Esophagus muscularis mucosa (tissue), 4 donors: ENCODE data around the gene ABCC5. TPM values are rescaled to one million over a fixed set of nuclear protein-coding genes. Genes with fewer than 3 reads are reported as not detected.

Source experiments
- DNase-seq: peaks from one replicate; pipeline ENCODE4 v3.0.0-alpha.2; 2017; ENCODE audit errors: extremely low spot score
- H3K27ac ChIP-seq, 4 donors: fragments of 200-600 bp; sonication (generic); replicated peaks in 1 of 4; 1 replicate in 3 of 4; 2 replicates in 1 of 4; pipeline ENCODE4 v1.5.1; 2016 to 2019; ENCODE audit warnings: mild to moderate bottlenecking in 1 of 4
- H3K27me3 ChIP-seq, 4 donors: fragments of 200-600 bp; sonication (generic); one replicate each; pipeline versions ENCODE4 v1.5.1 to v1.6.0; 2016 to 2019
- H3K36me3 ChIP-seq, 4 donors: fragments of 200-600 bp; sonication (generic); one replicate each; pipeline ENCODE4 v1.5.1; 2016 to 2019
- H3K4me1 ChIP-seq, 4 donors: fragments of 200-600 bp; sonication (generic); one replicate each; pipeline ENCODE4 v1.5.1; 2016 to 2019
- H3K4me3 ChIP-seq, 4 donors: fragments of 200-600 bp; sonication (generic); 1 replicate in 2 of 4; 2 replicates in 2 of 4; pipeline ENCODE4 v1.5.1; 2016 to 2019; ENCODE audit warnings: mild to moderate bottlenecking in 4 of 4, moderate library complexity in 1 of 4
- H3K9me3 ChIP-seq, 4 donors: fragments of 200-600 bp; sonication (generic); 1 replicate in 3 of 4; 2 replicates in 1 of 4; pipeline ENCODE4 v1.5.1; 2016 to 2019
- CTCF ChIP-seq, 3 experiments: fragments of 200-600 bp in 2 of 3; fragments of 450-650 bp in 1 of 3; sonication (generic) in 2 of 3; IDR thresholded peaks; one replicate each; pipeline ENCODE4 v1.5.1; 2017 to 2019; ENCODE audit warnings: antibody characterized with exemption in 3 of 3, mild to moderate bottlenecking in 2 of 3, moderate library complexity in 1 of 3
- EP300 ChIP-seq: sonication (generic); formaldehyde crosslinking; IDR thresholded peaks from one replicate; pipeline ENCODE4 v1.6.1; 2017; ENCODE audit warnings: antibody characterized with exemption
- POLR2A ChIP-seq: fragments of 450-650 bp; IDR thresholded peaks from one replicate; pipeline ENCODE4 v1.6.1; 2017; ENCODE audit warnings: antibody characterized with exemption, moderate library complexity, mild to moderate bottlenecking, low read depth
- POLR2AphosphoS5 ChIP-seq, 2 donors: sonication (generic); formaldehyde crosslinking; IDR thresholded peaks; one replicate each; pipeline ENCODE4 v1.6.1; 2017; ENCODE audit warnings: antibody characterized with exemption in 2 of 2
- WGBS: methylation state at CpG from one replicate; pipeline ENCODE4 v1.1.5; 2018; 5-methylcytosine and 5-hydroxymethylcytosine counted together
- intact Hi-C: fragments of 100-400 bp; cut with DNase I; formaldehyde crosslinking; loops from one replicate; pipeline ENCODE4 v1.15.1; 2023
- total RNA-seq, 4 donors: library from RNA; depleted of rRNA; stranded (reverse); fragments of >200 nt; gene quantifications; one replicate each; pipeline versions ENCODE4 v1.1.0 to v1.2.1, GENCODE V29; 2016

Gene ABCC5
- total RNA-seq, 4 donors from 2014 or later: 9.8 to 20.2 (median 17.6) TPM

GRCh38 chr3:183937601-183938286 lies 79.9 kb downstream of the ABCC5 start:
- TF ChIP-seq EP300: no peak
- TF ChIP-seq POLR2A: no peak
- peaks cover 35 to 93% (median 83%) of the 10 kb centered on the region in 4 donors for H3K36me3 ChIP-seq
- no peak overlapping the region for H3K4me3 ChIP-seq
- no peak for DNase-seq
- H3K27ac ChIP-seq: no peak overlapping the region
- intact Hi-C loops: no loop called here
- H3K27me3 ChIP-seq: no peaks in the 10 kb centered on the region
- H3K9me3 ChIP-seq: no peaks in the 10 kb centered on the region
- WGBS: 93% methylated on average over 7 of the region's 10 CpGs
- no peaks in the 10 kb centered on the region for H3K4me1 ChIP-seq

GRCh38 chr3:183933160-183933559 lies 84.5 kb downstream of the ABCC5 start:
- intact Hi-C loops: no loop called here
- WGBS: 87% methylated on average over 3 of the region's 3 CpGs
- TF ChIP-seq CTCF (IDR thresholded peaks at IDR 0.05): no peak
- no peaks in the 10 kb centered on the region for H3K27me3 ChIP-seq
- no peak overlapping the region for H3K27ac ChIP-seq
- no peaks in the 10 kb centered on the region for H3K4me1 ChIP-seq
- DNase-seq: no peak
- H3K9me3 ChIP-seq: no peaks in the 10 kb centered on the region
- H3K36me3 ChIP-seq: peaks cover 27 to 94% (median 70%) of the 10 kb centered on the region in 4 donors
- no peak overlapping the region for H3K4me3 ChIP-seq

GRCh38 chr3:183931881-183932280 lies 85.8 kb downstream of the ABCC5 start:
- DNase-seq: no peak
- H3K36me3 ChIP-seq: peaks cover 16 to 94% (median 70%) of the 10 kb centered on the region in 4 donors
- H3K4me3 ChIP-seq: no peak overlapping the region
- no peaks in the 10 kb centered on the region for H3K4me1 ChIP-seq
- H3K27me3 ChIP-seq: no peaks in the 10 kb centered on the region
- no peaks in the 10 kb centered on the region for H3K9me3 ChIP-seq
- TF ChIP-seq POLR2AphosphoS5 (IDR thresholded peaks at IDR 0.05): no peak
- TF ChIP-seq POLR2A: no peak
- TF ChIP-seq CTCF (IDR thresholded peaks at IDR 0.05): no peak
- TF ChIP-seq EP300: no peak
- intact Hi-C loops: no loop called here
- 96% methylated on average over 2 of the region's 2 CpGs for WGBS
- H3K27ac ChIP-seq: no peak overlapping the region

- intact Hi-C loops: no loop called here
These were observed 87.6 kb downstream of the ABCC5 start for GRCh38 chr3:183930086-183930485.

GRCh38 chr3:183927059-183927458 lies 90.6 kb downstream of the ABCC5 start:
- 95% methylated on average over 3 of the region's 3 CpGs for WGBS

More at GRCh38 chr3:183930086-183930485, 87.6 kb downstream of the ABCC5 start:
- no peak overlapping the region for H3K27ac ChIP-seq
- TF ChIP-seq CTCF (IDR thresholded peaks at IDR 0.05) (no peak), POLR2AphosphoS5 (IDR thresholded peaks at IDR 0.05) (no peak), POLR2A (no peak), EP300 (no peak)
- H3K9me3 ChIP-seq: no peaks in the 10 kb centered on the region
- H3K27me3 ChIP-seq: no peaks in the 10 kb centered on the region
- H3K4me3 ChIP-seq: no peak overlapping the region
- peaks cover 21 to 93% (median 71%) of the 10 kb centered on the region in 4 donors for H3K36me3 ChIP-seq
- no peaks in the 10 kb centered on the region for H3K4me1 ChIP-seq
- no peak for DNase-seq
- 94% methylated on average over 10 of the region's 10 CpGs for WGBS

More at GRCh38 chr3:183927059-183927458, 90.6 kb downstream of the ABCC5 start:
- no peak overlapping the region for H3K4me3 ChIP-seq
- peaks cover 32 to 97% (median 84%) of the 10 kb centered on the region in 4 donors for H3K36me3 ChIP-seq
- no peak for DNase-seq
- intact Hi-C loops: no loop called here
- no peak for TF ChIP-seq POLR2A
- no peak for TF ChIP-seq CTCF (IDR thresholded peaks at IDR 0.05)
- TF ChIP-seq POLR2AphosphoS5 (IDR thresholded peaks at IDR 0.05): no peak
- no peak for TF ChIP-seq EP300
- no peaks in the 10 kb centered on the region for H3K27me3 ChIP-seq
- H3K9me3 ChIP-seq: no peaks in the 10 kb centered on the region
- H3K4me1 ChIP-seq: no peaks in the 10 kb centered on the region
- no peak overlapping the region for H3K27ac ChIP-seq
